SK-N-SH treated with all-trans-retinoic acid at 6 μM for 48 hours (cell line): ENCODE measurements around the gene FOXL3.

Source experiments
- ATAC-seq: fragments of 200-7000 bp; cut with Tn5 transposase; 3 replicates; pipeline ENCODE4 v1.9.1; 2020; ENCODE audit warnings: mild to moderate bottlenecking, moderate library complexity
- ARNTL ChIP-seq: fragments of 450-650 bp; formaldehyde crosslinking; IDR thresholded peaks from 2 replicates; pipeline ENCODE4 v1.5.0; 2020; ENCODE audit warnings: low read depth, mild to moderate bottlenecking, moderate library complexity, borderline replicate concordance
- BACH2 ChIP-seq: fragments of 250-450 bp; sonication (Bioruptor Pico); IDR thresholded peaks from 2 replicates; pipeline ENCODE4 v1.9.0; 2021; ENCODE audit warnings: mild to moderate bottlenecking, borderline replicate concordance
- CSDC2 ChIP-seq: fragments of 250-450 bp; sonication (Bioruptor Pico); IDR thresholded peaks from 2 replicates; pipeline ENCODE4 v1.5.0; 2020; ENCODE audit warnings: mild to moderate bottlenecking, moderate library complexity
- ESRRG ChIP-seq: fragments of 250-450 bp; sonication (Bioruptor Pico); IDR thresholded peaks from 2 replicates; pipeline ENCODE4 v1.6.1; 2021; ENCODE audit warnings: mild to moderate bottlenecking
- GLIS3 ChIP-seq: fragments of 250-450 bp; sonication (Bioruptor Pico); IDR thresholded peaks from 2 replicates; pipeline ENCODE4 v1.5.0; 2020; ENCODE audit warnings: mild to moderate bottlenecking, moderate library complexity
- ISL1 ChIP-seq: fragments of 250-450 bp; sonication (Bioruptor Pico); IDR thresholded peaks from 2 replicates; pipeline ENCODE4 v2.1.2; 2022; ENCODE audit warnings: mild to moderate bottlenecking, moderate library complexity
- OSR1 ChIP-seq: fragments of 250-450 bp; sonication (Bioruptor Pico); IDR thresholded peaks from 2 replicates; pipeline ENCODE4 v1.8.0; 2022; ENCODE audit warnings: moderate library complexity, mild to moderate bottlenecking, inconsistent platforms
- POU6F1 ChIP-seq: fragments of 250-450 bp; sonication (Bioruptor Pico); IDR thresholded peaks from 2 replicates; pipeline ENCODE4 v1.8.0; 2021; ENCODE audit warnings: low read depth, mild to moderate bottlenecking, moderate library complexity, borderline replicate concordance
- PPARA ChIP-seq: fragments of 250-450 bp; sonication (Bioruptor Pico); IDR thresholded peaks from 2 replicates; pipeline ENCODE4 v1.5.0; 2020; ENCODE audit warnings: mild to moderate bottlenecking, borderline replicate concordance
- RARB ChIP-seq: fragments of 250-450 bp; sonication (Bioruptor Pico); IDR thresholded peaks from 2 replicates; pipeline ENCODE4 v1.8.0; 2021; ENCODE audit warnings: mild to moderate bottlenecking, moderate library complexity
- SNAI2 ChIP-seq: fragments of 250-450 bp; sonication (Bioruptor Pico); IDR thresholded peaks from 2 replicates; pipeline ENCODE4 v1.5.0; 2020; ENCODE audit warnings: mild to moderate bottlenecking, moderate library complexity
- TCF4 ChIP-seq: fragments of 250-450 bp; sonication (Bioruptor Pico); IDR thresholded peaks from 2 replicates; pipeline ENCODE4 v1.8.0; 2021; ENCODE audit warnings: mild to moderate bottlenecking, moderate library complexity, borderline replicate concordance
- TOX ChIP-seq: fragments of 250-450 bp; sonication (Bioruptor Pico); IDR thresholded peaks from 2 replicates; pipeline ENCODE4 v1.8.0; 2021; ENCODE audit warnings: mild to moderate bottlenecking, moderate library complexity, borderline replicate concordance
- ZC3H10 ChIP-seq: fragments of 250-450 bp; sonication (Bioruptor Pico); IDR thresholded peaks from 2 replicates; pipeline ENCODE4 v1.5.1; 2021; ENCODE audit warnings: mild to moderate bottlenecking, moderate library complexity
- ZFP3 ChIP-seq: fragments of 250-450 bp; sonication (Bioruptor Pico); IDR thresholded peaks from 2 replicates; pipeline ENCODE4 v1.5.0; 2020; ENCODE audit warnings: mild to moderate bottlenecking, moderate library complexity
- ZFP30 ChIP-seq: fragments of 450-650 bp; formaldehyde crosslinking; IDR thresholded peaks from 2 replicates; pipeline ENCODE4 v1.5.0; 2022; ENCODE audit warnings: mild to moderate bottlenecking, moderate library complexity
- ZNF565 ChIP-seq: fragments of 450-650 bp; formaldehyde crosslinking; conservative IDR thresholded peaks from 2 replicates; pipeline ENCODE4 v1.5.0; 2020; ENCODE audit warnings: low read depth, mild to moderate bottlenecking, moderate library complexity
- ZNF70 ChIP-seq: fragments of 450-650 bp; formaldehyde crosslinking; IDR thresholded peaks from 2 replicates; pipeline ENCODE4 v1.5.0; 2020; ENCODE audit warnings: mild to moderate bottlenecking, moderate library complexity
- ZNF8 ChIP-seq: fragments of 450-650 bp; formaldehyde crosslinking; IDR thresholded peaks from 2 replicates; pipeline ENCODE4 v1.5.0; 2020; ENCODE audit warnings: mild to moderate bottlenecking, moderate library complexity
- TF ChIP-seq, protein P1 (sequence below): fragments of 250-450 bp; sonication (Bioruptor Pico); IDR thresholded peaks from 2 replicates; pipeline ENCODE4 v1.5.1; 2020; ENCODE audit warnings: low read depth, mild to moderate bottlenecking, moderate library complexity
- TF ChIP-seq, protein P2 (sequence below): fragments of 250-450 bp; sonication (Bioruptor Pico); IDR thresholded peaks from 2 replicates; pipeline ENCODE4 v1.5.1; 2021; ENCODE audit warnings: mild to moderate bottlenecking, moderate library complexity
- TF ChIP-seq, protein P3 (sequence below): fragments of 250-450 bp; sonication (Bioruptor Pico); IDR thresholded peaks from 2 replicates; pipeline ENCODE4 v1.5.0; 2020; ENCODE audit warnings: mild to moderate bottlenecking, moderate library complexity

The FOXL3 gene

GRCh38 chr7:323410-323809, 33.4 kb downstream of the FOXL3 start (continued):
- TF ChIP-seq, protein P1, sequence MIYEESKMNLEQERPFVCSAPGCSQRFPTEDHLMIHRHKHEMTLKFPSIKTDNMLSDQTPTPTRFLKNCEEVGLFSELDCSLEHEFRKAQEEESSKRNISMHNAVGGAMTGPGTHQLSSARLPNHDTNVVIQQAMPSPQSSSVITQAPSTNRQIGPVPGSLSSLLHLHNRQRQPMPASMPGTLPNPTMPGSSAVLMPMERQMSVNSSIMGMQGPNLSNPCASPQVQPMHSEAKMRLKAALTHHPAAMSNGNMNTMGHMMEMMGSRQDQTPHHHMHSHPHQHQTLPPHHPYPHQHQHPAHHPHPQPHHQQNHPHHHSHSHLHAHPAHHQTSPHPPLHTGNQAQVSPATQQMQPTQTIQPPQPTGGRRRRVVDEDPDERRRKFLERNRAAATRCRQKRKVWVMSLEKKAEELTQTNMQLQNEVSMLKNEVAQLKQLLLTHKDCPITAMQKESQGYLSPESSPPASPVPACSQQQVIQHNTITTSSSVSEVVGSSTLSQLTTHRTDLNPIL (CRISPR knock-in tag): no peak
- TF ChIP-seq POU6F1: no peak
- no peak for TF ChIP-seq RARB (CRISPR knock-in tag)
- no peak for TF ChIP-seq CSDC2
- TF ChIP-seq, all 23 proteins: peak for 0

DNA sequence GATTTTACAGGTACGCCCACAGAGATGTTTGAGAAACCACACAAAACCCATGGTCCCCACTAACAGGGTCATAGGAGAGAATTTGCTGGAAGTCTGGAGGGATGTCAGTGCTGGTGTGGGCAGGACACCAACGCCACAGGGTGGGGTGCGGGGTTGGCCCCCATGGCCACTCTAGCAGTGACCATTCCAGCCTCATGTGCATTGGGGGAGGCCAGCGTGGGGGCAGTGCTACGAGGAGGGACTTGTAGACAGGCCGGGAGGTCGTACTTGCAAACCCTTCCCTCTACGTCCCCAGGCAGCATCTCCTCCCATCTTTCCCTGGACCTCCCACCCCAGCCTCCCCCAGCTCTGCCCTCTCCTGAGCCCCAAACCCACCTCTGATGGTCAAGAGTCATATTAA, 34.0 kb downstream of the FOXL3 start:
- TF ChIP-seq PPARA (no peak), GLIS3 (CRISPR knock-in tag) (no peak), TCF4 (CRISPR knock-in tag) (no peak)
- TF ChIP-seq, protein P1 (CRISPR knock-in tag): no peak
- no peak for ATAC-seq

DNA sequence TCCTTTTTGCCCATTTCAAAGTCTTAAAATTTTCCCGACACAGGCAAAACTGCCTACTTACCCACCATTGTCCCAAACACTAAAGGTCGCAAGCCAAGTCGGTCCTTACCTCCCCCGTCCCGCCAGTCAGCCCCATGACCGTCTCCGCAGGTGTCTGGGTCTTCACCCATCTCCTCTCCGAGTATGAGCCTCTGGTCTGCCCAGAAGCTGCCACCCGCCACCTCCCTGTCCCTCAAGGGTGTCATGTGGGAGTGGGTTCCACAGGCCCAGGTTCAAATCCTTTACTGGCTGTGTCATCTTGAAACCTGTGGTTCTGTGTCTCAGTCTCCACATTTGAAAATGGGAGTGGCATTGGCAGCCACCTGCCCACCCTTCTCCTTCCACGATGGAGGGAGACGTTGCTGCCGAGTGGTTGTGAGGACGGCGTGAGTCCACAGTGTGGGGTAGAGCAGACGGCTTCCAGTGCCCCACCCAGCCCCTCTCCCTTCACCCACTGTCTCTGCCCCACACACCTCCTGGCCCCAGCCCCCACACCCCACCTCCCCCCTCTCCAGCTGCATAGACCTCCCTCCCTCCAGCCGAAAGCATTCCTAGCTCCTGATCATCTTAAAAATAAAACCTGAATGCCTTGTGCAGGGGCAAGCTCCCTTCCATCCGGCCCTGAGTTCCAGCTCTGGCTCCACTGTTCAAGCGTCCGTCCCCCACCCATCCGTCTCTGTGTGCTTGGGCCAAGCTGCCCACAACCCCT, 35.3 kb downstream of the FOXL3 start:
- ATAC-seq: no peak
- TF ChIP-seq SNAI2 (CRISPR knock-in tag) (no peak), GLIS3 (CRISPR knock-in tag) (no peak), ARNTL (CRISPR knock-in tag) (no peak)
- TF ChIP-seq, protein P2, sequence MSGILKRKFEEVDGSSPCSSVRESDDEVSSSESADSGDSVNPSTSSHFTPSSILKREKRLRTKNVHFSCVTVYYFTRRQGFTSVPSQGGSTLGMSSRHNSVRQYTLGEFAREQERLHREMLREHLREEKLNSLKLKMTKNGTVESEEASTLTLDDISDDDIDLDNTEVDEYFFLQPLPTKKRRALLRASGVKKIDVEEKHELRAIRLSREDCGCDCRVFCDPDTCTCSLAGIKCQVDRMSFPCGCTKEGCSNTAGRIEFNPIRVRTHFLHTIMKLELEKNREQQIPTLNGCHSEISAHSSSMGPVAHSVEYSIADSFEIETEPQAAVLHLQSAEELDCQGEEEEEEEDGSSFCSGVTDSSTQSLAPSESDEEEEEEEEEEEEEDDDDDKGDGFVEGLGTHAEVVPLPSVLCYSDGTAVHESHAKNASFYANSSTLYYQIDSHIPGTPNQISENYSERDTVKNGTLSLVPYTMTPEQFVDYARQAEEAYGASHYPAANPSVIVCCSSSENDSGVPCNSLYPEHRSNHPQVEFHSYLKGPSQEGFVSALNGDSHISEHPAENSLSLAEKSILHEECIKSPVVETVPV (CRISPR knock-in tag): no peak

DNA sequence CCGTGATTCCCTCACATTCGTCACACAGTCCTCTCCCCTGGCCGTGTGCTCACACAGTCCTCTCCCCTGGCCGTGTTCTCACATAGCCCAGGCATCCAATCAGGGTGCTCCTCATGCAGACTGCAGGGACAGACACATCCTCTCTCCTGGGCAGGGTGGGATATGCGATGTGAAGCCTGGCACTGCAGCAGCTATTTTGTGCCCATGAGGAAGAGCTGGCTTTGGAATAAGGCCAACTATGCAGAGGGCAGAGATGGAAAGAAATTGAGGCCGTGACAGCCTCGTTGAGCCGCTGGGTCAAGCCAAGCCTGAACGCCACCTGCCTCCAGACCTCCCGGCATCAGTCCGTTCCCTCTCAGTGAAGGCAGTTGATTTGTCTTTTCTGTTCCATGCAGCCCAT, 35.8 kb downstream of the FOXL3 start:
- ATAC-seq: no peak
- no peak for TF ChIP-seq ZNF565 (CRISPR knock-in tag)
- TF ChIP-seq, protein P3, sequence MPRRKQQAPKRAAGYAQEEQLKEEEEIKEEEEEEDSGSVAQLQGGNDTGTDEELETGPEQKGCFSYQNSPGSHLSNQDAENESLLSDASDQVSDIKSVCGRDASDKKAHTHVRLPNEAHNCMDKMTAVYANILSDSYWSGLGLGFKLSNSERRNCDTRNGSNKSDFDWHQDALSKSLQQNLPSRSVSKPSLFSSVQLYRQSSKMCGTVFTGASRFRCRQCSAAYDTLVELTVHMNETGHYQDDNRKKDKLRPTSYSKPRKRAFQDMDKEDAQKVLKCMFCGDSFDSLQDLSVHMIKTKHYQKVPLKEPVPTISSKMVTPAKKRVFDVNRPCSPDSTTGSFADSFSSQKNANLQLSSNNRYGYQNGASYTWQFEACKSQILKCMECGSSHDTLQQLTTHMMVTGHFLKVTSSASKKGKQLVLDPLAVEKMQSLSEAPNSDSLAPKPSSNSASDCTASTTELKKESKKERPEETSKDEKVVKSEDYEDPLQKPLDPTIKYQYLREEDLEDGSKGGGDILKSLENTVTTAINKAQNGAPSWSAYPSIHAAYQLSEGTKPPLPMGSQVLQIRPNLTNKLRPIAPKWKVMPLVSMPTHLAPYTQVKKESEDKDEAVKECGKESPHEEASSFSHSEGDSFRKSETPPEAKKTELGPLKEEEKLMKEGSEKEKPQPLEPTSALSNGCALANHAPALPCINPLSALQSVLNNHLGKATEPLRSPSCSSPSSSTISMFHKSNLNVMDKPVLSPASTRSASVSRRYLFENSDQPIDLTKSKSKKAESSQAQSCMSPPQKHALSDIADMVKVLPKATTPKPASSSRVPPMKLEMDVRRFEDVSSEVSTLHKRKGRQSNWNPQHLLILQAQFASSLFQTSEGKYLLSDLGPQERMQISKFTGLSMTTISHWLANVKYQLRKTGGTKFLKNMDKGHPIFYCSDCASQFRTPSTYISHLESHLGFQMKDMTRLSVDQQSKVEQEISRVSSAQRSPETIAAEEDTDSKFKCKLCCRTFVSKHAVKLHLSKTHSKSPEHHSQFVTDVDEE (CRISPR knock-in tag): no peak
- no peak for TF ChIP-seq SNAI2 (CRISPR knock-in tag)
- TF ChIP-seq ZNF70 (CRISPR knock-in tag): no peak
- no peak for TF ChIP-seq PPARA
- no peak for TF ChIP-seq TOX (CRISPR knock-in tag)
- no peak for TF ChIP-seq ESRRG (CRISPR knock-in tag)
- TF ChIP-seq OSR1 (CRISPR knock-in tag): no peak
- TF ChIP-seq TCF4 (CRISPR knock-in tag): no peak
- no peak for TF ChIP-seq ZFP30 (CRISPR knock-in tag)
- TF ChIP-seq ZFP3 (CRISPR knock-in tag): no peak
- TF ChIP-seq, protein P2 (CRISPR knock-in tag): no peak
- no peak for TF ChIP-seq BACH2
- no peak for TF ChIP-seq ISL1
- no peak for TF ChIP-seq ZNF8 (CRISPR knock-in tag)
- no peak for TF ChIP-seq ZC3H10 (CRISPR knock-in tag)
- TF ChIP-seq CSDC2: no peak
- TF ChIP-seq, all 23 proteins: peak for 0
